Cardiac muscle cell (in vitro differentiated cells and primary cell): ENCODE results near the gene UGT2B15. TPM values are rescaled to one million over a fixed set of nuclear protein-coding genes. Genes with fewer than 3 reads are reported as not detected.

ENCODE experiments used
- DNase-seq, 2 donors: peaks; one replicate each; pipeline versions ENCODE4 v3.0.0 to v3.0.0-alpha.2; 2010 to 2017; ENCODE audit warnings: low read depth in 1 of 2, low spot score in 1 of 2
- H3K27ac ChIP-seq: fragments of 200-600 bp; sonication (generic); 2 replicates; pipeline ENCODE4 v1.5.1; 2016
- H3K27me3 ChIP-seq: fragments of 200-600 bp; sonication (generic); 2 replicates; pipeline ENCODE4 v1.6.0; 2016; ENCODE audit warnings: control low read depth
- H3K36me3 ChIP-seq: fragments of 200-600 bp; sonication (generic); 2 replicates; pipeline ENCODE4 v1.5.1; 2016; ENCODE audit warnings: control low read depth
- H3K4me1 ChIP-seq: fragments of 200-600 bp; sonication (generic); 2 replicates; pipeline ENCODE4 v1.8.1; 2017; ENCODE audit warnings: low read depth, mild to moderate bottlenecking, mixed run types
- H3K4me3 ChIP-seq: fragments of 200-600 bp; sonication (generic); 2 replicates; pipeline ENCODE4 v1.5.1; 2016; ENCODE audit warnings: mild to moderate bottlenecking
- H3K9me3 ChIP-seq: fragments of 200-600 bp; sonication (generic); 2 replicates; pipeline ENCODE4 v1.5.1; 2017; ENCODE audit warnings: low read depth, mild to moderate bottlenecking, control low read depth
- polyA plus RNA-seq: library from polyadenylated mRNA; unstranded; fragments of >200 nt; fragmentation: Nextera tagmentation; extraction: Ambion mirVana; gene quantifications from 2 replicates; pipeline ENCODE4 v1.2.1, GENCODE V29; 2016
- total RNA-seq: library from RNA; depleted of rRNA; stranded (reverse); fragments of >200 nt; gene quantifications from 2 replicates; pipeline ENCODE4 v1.2.3, GENCODE V29; 2016
- TF ChIP-seq, protein P1 (sequence below): IDR thresholded peaks from 2 replicates; pipeline ENCODE4 v1.5.1; 2012; ENCODE audit warnings: low read depth, mild to moderate bottlenecking, low read length

UGT2B15 gene
- total and polyA plus RNA-seq, 2 experiments from 2014 or later: not detected

GRCh38 chr4:68617003-68617698 is 53.3 kb downstream of the UGT2B15 start:
- H3K36me3 ChIP-seq: no peaks in the 10 kb centered on the region
- no peaks in the 10 kb centered on the region for H3K4me1 ChIP-seq
- TF ChIP-seq, protein P1, sequence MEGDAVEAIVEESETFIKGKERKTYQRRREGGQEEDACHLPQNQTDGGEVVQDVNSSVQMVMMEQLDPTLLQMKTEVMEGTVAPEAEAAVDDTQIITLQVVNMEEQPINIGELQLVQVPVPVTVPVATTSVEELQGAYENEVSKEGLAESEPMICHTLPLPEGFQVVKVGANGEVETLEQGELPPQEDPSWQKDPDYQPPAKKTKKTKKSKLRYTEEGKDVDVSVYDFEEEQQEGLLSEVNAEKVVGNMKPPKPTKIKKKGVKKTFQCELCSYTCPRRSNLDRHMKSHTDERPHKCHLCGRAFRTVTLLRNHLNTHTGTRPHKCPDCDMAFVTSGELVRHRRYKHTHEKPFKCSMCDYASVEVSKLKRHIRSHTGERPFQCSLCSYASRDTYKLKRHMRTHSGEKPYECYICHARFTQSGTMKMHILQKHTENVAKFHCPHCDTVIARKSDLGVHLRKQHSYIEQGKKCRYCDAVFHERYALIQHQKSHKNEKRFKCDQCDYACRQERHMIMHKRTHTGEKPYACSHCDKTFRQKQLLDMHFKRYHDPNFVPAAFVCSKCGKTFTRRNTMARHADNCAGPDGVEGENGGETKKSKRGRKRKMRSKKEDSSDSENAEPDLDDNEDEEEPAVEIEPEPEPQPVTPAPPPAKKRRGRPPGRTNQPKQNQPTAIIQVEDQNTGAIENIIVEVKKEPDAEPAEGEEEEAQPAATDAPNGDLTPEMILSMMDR: no peak
- DNase-seq: no peak
- no peaks in the 10 kb centered on the region for H3K27me3 ChIP-seq
- H3K27ac ChIP-seq: no peak overlapping the region
- no peaks in the 10 kb centered on the region for H3K9me3 ChIP-seq
- H3K4me3 ChIP-seq: no peak overlapping the region

- Histone ChIP-seq H3K27me3 (no peaks in the 10 kb centered on the region), H3K4me3 (no peak overlapping the region), H3K9me3 (no peaks in the 10 kb centered on the region), H3K27ac (no peak overlapping the region), H3K4me1 (no peaks in the 10 kb centered on the region), H3K36me3 (no peaks in the 10 kb centered on the region)
- no peak for DNase-seq
- TF ChIP-seq, protein P1: no peak
Observed at GRCh38 chr4:68615699-68616422, 54.6 kb downstream of the UGT2B15 start.

DNA sequence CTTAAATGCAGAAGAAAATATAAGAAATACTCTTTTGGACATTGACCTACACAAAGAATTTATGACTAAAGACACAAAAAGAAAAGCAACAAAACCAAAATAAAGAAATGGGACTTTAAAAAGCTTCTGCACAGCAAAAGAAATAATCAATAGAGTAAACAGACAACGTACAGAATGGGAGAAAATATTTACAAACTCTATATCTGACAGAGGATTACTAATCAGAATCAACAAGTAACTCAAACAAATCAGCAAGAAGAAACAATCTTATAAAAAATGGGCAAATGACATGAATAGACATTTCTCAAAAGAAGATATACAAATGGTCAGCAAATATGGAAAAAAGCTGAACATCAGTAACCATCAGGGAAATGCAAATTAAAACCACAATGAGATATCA is 56.7 kb downstream of the UGT2B15 start:
- DNase-seq: no peak
- TF ChIP-seq, protein P1: no peak
- no peaks in the 10 kb centered on the region for H3K36me3 ChIP-seq

DNA sequence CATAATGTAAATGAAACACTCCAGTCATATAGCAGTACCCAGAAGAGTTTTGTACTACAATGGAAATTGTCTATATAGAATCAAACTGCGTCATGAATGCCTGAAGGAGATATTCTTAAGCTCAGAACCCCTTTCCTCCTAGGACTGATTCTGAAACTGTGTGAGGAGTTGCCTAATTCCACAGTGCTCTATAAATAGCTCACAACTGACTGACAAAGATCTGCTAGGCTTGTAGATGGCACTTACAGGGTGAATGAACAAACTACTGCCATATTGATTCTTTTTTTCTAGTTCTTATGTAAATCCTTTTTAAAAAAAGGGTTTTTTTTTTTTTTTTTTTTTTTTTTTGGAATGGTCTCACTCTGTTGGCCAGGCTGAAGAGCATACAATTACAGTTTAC is 64.2 kb downstream of the UGT2B15 start:
- no peaks in the 10 kb centered on the region for H3K36me3 ChIP-seq
- TF ChIP-seq, protein P1: no peak
- no peaks in the 10 kb centered on the region for H3K4me1 ChIP-seq
- H3K27ac ChIP-seq: no peak overlapping the region
- no peak overlapping the region for H3K4me3 ChIP-seq
- H3K9me3 ChIP-seq: no peaks in the 10 kb centered on the region
- DNase-seq: no peak
- no peaks in the 10 kb centered on the region for H3K27me3 ChIP-seq

More for the DNA sequence above, 56.7 kb downstream of the UGT2B15 start:
- Histone ChIP-seq H3K4me1 (no peaks in the 10 kb centered on the region), H3K27me3 (no peaks in the 10 kb centered on the region), H3K4me3 (no peak overlapping the region), H3K9me3 (no peaks in the 10 kb centered on the region), H3K27ac (no peak overlapping the region)

- DNase-seq: no peak
- no peaks in the 10 kb centered on the region for H3K36me3 ChIP-seq
- H3K9me3 ChIP-seq: no peaks in the 10 kb centered on the region
- no peak overlapping the region for H3K4me3 ChIP-seq
- TF ChIP-seq, protein P1: no peak
- no peaks in the 10 kb centered on the region for H3K4me1 ChIP-seq
- no peaks in the 10 kb centered on the region for H3K27me3 ChIP-seq
- no peak overlapping the region for H3K27ac ChIP-seq
Observed at GRCh38 chr4:68599150-68599549, 71.3 kb downstream of the UGT2B15 start.
